K562 (cell line): ENCODE measurements around the gene HELB.

Experiments
- CHD2 ChIP-seq: IDR thresholded peaks from 2 replicates; pipeline ENCODE4 v1.6.1; 2011; ENCODE audit warnings: low read depth, low read length
- FOXK1 ChIP-seq: sonication (generic); formaldehyde crosslinking; IDR thresholded peaks from 2 replicates; pipeline ENCODE4 v1.8.0; 2022; ENCODE audit warnings: missing genetic modification reagents, mild to moderate bottlenecking, borderline replicate concordance
- HNRNPL ChIP-seq: fragments of 200-400 bp; formaldehyde crosslinking; IDR thresholded peaks from 2 replicates; pipeline ENCODE4 v1.6.1; 2017; ENCODE audit warnings: low read depth, mild to moderate bottlenecking, low read length
- NCOA2 ChIP-seq, 2 experiments: fragments of 450-650 bp; IDR thresholded peaks; 2 replicates each; pipeline ENCODE4 v1.6.1; 2018; ENCODE audit warnings: mild to moderate bottlenecking in 2 of 2, moderate library complexity in 1 of 2; ENCODE audit not compliant: partially characterized antibody in 2 of 2
- SIX5 ChIP-seq, 2 experiments: IDR thresholded peaks; 2 replicates each; pipeline ENCODE4 v1.6.1; 2011; ENCODE audit warnings: low read length in 2 of 2, borderline replicate concordance in 1 of 2, low read depth in 1 of 2, mild to moderate bottlenecking in 1 of 2, moderate library complexity in 1 of 2; ENCODE audit not compliant: insufficient read depth in 1 of 2
- SREBF1 ChIP-seq: fragments of 150-350 bp; IDR thresholded peaks from 2 replicates; pipeline ENCODE4 v1.6.1; 2014; ENCODE audit warnings: antibody characterized with exemption, low read depth, low read length, borderline replicate concordance
- UBTF ChIP-seq, 2 experiments: IDR thresholded peaks; 2 replicates each; pipeline ENCODE4 v1.6.1; 2012; ENCODE audit warnings: improper control_type of control experiment in 2 of 2, low read depth in 2 of 2, low read length in 2 of 2, borderline replicate concordance in 1 of 2
- ZBTB49 ChIP-seq: sonication (generic); formaldehyde crosslinking; IDR thresholded peaks from 2 replicates; pipeline ENCODE4 v1.8.0; 2022; ENCODE audit warnings: missing genetic modification reagents, mild to moderate bottlenecking, borderline replicate concordance
- ZBTB8A ChIP-seq: fragments of 450-650 bp; IDR thresholded peaks from 2 replicates; pipeline ENCODE4 v1.6.1; 2018; ENCODE audit warnings: mild to moderate bottlenecking, moderate library complexity; ENCODE audit not compliant: partially characterized antibody
- TF ChIP-seq, protein P1 (sequence below), 2 experiments: fragments of 450-650 bp; formaldehyde crosslinking in 1 of 2; IDR thresholded peaks; 2 replicates each; pipeline versions ENCODE4 v1.4.0 to v1.6.1; 2014 to 2020; ENCODE audit warnings: mild to moderate bottlenecking in 2 of 2, borderline replicate concordance in 1 of 2, low read depth in 1 of 2

DNA sequence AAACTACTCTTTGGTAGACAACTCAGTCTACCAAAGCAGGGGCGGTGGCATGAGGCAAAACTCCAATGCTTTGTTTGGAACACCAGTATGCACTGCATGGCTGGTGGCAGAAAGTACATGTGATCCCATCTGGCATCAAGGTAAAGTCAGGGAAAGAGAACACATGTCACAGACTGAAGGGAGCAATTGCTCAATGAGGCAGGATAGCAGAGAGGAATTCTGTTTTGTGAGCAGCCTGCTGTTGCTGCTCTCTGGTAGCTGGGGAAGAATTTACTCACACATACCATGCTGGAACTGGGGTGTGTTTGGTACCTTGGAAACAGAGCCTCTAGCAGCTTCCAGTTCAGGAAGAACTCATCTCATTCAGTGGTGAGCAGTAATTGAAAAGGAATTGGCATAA lies 84.8 kb downstream of the HELB start:
- TF ChIP-seq, protein P1, sequence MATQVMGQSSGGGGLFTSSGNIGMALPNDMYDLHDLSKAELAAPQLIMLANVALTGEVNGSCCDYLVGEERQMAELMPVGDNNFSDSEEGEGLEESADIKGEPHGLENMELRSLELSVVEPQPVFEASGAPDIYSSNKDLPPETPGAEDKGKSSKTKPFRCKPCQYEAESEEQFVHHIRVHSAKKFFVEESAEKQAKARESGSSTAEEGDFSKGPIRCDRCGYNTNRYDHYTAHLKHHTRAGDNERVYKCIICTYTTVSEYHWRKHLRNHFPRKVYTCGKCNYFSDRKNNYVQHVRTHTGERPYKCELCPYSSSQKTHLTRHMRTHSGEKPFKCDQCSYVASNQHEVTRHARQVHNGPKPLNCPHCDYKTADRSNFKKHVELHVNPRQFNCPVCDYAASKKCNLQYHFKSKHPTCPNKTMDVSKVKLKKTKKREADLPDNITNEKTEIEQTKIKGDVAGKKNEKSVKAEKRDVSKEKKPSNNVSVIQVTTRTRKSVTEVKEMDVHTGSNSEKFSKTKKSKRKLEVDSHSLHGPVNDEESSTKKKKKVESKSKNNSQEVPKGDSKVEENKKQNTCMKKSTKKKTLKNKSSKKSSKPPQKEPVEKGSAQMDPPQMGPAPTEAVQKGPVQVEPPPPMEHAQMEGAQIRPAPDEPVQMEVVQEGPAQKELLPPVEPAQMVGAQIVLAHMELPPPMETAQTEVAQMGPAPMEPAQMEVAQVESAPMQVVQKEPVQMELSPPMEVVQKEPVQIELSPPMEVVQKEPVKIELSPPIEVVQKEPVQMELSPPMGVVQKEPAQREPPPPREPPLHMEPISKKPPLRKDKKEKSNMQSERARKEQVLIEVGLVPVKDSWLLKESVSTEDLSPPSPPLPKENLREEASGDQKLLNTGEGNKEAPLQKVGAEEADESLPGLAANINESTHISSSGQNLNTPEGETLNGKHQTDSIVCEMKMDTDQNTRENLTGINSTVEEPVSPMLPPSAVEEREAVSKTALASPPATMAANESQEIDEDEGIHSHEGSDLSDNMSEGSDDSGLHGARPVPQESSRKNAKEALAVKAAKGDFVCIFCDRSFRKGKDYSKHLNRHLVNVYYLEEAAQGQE (IDR thresholded peaks at IDR 0.05; ENCODE audit: borderline replicate concordance), result no peak
- TF ChIP-seq, protein P1 (CRISPR knock-in tag; IDR thresholded peaks at IDR 0.05; ENCODE audit: low read depth), result no peak
- no peak for TF ChIP-seq NCOA2 (IDR thresholded peaks at IDR 0.05; ENCODE audit: partially characterized antibody in 2 of 2)
- no peak for TF ChIP-seq ZBTB49 (CRISPR knock-in tag)
- no peak for TF ChIP-seq SIX5 (IDR thresholded peaks at IDR 0.05; ENCODE audit: borderline replicate concordance in 1 of 2, insufficient read depth in 1 of 2, low read depth in 1 of 2, low read length in 2 of 2)
- no peak for TF ChIP-seq ZBTB8A
- no peak for TF ChIP-seq SREBF1
- no peak for TF ChIP-seq CHD2
- no peak for TF ChIP-seq HNRNPL
- TF ChIP-seq FOXK1, result no peak
- no peak for TF ChIP-seq UBTF (IDR thresholded peaks at IDR 0.05; ENCODE audit: borderline replicate concordance in 1 of 2, low read depth in 2 of 2, low read length in 2 of 2)
